A673 (cell line): ENCODE results near the gene EIF5.

Source experiments
- EZH2 ChIP-seq: fragments of 200-600 bp; sonication (generic); IDR thresholded peaks from 2 replicates; pipeline ENCODE4 v1.6.1; 2017; ENCODE audit warnings: borderline replicate concordance, low read depth, mild to moderate bottlenecking, mixed read lengths, antibody characterized with exemption, low read length; ENCODE audit not compliant: poor library complexity, severe bottlenecking
- TF ChIP-seq, protein P1 (sequence below): fragments of 300-800, 200-600 bp; sonication (generic); conservative IDR thresholded peaks from 2 replicates; pipeline ENCODE4 v1.5.1; 2017; ENCODE audit warnings: low read depth, mild to moderate bottlenecking, antibody characterized with exemption, low read length, moderate library complexity, mixed read lengths

- TF ChIP-seq, protein P1, sequence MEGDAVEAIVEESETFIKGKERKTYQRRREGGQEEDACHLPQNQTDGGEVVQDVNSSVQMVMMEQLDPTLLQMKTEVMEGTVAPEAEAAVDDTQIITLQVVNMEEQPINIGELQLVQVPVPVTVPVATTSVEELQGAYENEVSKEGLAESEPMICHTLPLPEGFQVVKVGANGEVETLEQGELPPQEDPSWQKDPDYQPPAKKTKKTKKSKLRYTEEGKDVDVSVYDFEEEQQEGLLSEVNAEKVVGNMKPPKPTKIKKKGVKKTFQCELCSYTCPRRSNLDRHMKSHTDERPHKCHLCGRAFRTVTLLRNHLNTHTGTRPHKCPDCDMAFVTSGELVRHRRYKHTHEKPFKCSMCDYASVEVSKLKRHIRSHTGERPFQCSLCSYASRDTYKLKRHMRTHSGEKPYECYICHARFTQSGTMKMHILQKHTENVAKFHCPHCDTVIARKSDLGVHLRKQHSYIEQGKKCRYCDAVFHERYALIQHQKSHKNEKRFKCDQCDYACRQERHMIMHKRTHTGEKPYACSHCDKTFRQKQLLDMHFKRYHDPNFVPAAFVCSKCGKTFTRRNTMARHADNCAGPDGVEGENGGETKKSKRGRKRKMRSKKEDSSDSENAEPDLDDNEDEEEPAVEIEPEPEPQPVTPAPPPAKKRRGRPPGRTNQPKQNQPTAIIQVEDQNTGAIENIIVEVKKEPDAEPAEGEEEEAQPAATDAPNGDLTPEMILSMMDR, result no peak
- TF ChIP-seq EZH2, result no peak
These were observed 38.0 kb downstream of the EIF5 start for GRCh38 chr14:103372017-103372416.
